T-helper 1 cell (primary cell): Measurements from ENCODE around the gene MROH2A.
A peak's percentile ranks its signal among the peaks of the same experiment; 100 is the strongest.

Experiments used
- DNase-seq, 5 donors: peaks; one replicate each; pipeline ENCODE4 v3.0.0-alpha.2; 2012 to 2020

MROH2A gene

DNA sequence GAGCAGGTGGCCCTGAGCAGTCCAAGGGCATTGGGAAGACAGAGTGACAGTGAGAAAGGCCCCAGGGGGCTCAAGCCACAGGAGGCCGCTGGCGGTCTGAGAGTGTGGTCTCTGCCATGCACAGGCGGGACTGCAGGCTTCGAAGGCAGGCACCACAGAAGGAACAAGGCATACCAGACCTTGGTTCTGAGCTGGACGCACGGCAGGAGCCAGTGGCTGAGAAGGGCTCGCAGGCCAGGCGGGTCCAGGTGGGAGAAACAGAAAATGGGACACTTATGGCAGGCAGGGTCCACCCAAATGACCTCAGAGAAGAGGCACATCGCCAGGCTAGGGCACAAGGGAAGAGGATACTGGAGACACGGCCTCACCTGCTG, 61.3 kb downstream of the MROH2A start:
- no peak for DNase-seq

DNA sequence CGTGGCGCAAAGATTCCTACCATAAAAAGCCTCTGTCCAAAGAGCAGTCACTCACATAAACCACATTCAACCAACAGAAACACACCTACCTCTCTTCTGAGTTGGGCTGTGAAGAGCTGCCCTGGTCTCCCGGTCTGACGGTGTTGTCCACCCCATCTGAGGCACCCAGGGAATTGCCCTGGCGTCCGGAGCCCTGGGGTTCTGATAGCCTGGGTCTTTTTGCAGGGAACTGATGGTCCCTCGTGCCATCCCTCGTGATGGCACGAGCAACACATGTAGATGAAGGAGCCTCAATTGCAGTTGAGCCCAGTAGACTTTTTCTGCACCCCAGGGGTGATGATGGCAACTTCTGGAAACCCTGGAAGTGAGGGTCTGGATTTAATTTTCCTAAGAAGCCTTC, 62.4 kb downstream of the MROH2A start:
- DNase-seq, result no peak

GRCh38 chr2:233841183-233841582, 63.1 kb downstream of the MROH2A start:
- no peak for DNase-seq

- no peak for DNase-seq
These were observed 66.1 kb downstream of the MROH2A start for GRCh38 chr2:233844064-233844807.

DNA sequence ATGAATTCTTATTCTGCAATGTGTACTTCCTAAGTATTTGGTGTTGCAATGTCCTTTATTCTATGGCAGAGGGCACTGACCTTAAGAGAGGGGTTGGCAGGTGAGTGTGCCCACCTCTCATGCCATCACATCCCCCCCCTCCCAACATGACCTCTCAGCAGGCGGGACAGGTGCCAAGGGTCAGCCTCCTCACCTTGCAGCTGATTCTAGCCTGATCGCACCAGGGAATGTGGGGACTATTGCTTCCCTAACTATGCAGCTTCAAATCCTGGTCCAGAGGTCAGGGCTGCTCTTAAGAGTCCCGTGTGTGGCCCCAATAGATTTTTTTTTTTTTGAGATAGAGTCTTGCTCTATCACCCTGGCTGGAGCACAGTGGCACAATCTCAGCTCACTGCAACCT, 66.7 kb downstream of the MROH2A start:
- DNase-seq, result no peak

GRCh38 chr2:233845301-233846060, 67.4 kb downstream of the MROH2A start:
- DNase-seq, result no peak

DNA sequence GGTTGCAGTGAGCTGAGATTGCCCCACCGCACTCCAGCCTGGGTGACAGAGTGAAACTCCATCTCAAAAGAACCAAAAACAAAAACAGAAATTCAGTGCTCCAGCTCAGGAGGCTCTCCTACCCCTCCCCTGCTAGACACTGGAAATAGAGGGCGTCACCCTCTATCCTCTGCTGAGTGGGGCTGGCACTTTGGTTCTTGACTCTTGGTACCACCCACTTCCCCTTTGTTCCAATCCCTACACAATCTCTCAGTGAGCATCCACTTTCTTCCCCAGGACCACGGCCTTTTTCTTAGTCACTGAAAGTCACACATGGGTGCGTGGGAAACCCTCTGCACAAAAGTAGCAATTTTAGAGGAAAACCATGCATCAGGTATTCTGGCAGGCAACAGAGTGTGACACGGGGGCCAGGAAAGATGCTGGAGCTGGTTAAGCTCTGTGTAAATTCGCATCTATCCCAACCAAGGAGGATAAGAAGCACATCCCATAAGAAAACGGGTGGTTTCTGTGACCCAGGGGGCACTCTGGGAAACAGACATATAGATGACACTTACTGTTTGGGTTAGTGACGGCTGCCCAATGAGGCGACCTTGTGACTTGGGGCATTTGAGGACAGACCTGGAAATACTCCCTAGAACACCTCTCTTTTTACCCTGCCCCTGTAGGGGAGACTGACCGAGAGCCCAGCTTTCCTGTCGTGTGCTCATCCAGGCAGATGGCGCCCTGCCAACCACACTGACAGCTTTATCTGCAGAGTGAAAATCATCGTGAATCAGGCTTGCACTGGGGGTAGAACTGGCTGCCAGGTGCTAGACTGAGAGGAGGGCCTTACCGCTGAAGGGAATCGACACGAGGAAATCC, 68.5 kb downstream of the MROH2A start:
- no peak for DNase-seq

GRCh38 chr2:233847248-233847898, 69.2 kb downstream of the MROH2A start:
- no peak for DNase-seq

GRCh38 chr2:233848276-233848675, 70.1 kb downstream of the MROH2A start:
- DNase-seq, result no peak

DNA sequence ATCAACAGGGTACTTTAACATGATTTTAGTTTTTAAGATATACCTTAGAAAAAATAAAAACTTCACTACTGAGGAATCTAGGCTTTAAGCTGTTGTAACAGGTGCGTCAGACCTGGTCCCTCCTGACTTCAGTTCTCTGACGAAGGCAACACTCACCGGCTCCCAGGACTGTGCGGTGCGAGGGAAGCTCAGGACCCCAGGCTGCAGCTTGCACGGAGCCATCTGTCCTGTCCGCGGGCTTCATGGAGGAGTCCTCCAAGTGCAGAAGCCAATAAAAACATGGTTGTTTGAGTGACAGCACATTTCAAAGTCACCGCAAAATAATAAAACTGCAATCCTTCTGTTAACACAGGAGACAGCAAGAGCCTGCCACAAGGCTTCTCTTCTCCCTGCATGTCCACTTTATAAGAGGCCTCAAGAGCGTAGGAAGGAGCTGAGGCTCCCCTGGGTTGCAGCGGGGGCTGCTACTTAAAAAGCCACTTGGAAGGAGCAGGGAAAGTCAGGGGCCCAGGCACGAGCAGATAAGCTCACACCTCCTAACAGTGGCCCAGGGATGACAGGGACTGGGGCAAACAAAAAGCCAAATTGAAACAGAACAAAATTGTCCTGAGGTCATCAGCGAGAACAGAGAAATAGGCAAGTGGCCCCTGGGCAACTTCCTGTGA, 71.6 kb downstream of the MROH2A start:
- DNase-seq, result no peak

DNA sequence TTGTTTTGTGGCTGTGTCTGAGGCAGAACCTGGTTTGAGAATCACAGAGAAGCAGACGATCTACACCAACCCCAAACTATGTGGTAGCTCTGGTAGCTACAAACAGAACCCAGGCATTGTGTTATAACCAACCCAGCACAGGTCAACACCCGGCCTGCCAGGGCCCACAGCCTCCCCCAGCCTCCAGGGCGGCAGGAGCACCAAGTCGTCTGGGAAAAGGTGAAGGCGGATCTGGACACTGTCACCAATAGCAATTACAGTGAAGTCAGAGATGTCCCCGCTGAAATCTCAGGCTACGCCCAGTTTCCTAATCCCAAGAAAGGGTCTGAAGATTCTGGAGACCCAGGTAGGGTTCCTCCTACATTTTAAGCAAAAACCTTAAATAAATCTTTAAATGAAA, 72.6 kb downstream of the MROH2A start:
- DNase-seq, result no peak

DNA sequence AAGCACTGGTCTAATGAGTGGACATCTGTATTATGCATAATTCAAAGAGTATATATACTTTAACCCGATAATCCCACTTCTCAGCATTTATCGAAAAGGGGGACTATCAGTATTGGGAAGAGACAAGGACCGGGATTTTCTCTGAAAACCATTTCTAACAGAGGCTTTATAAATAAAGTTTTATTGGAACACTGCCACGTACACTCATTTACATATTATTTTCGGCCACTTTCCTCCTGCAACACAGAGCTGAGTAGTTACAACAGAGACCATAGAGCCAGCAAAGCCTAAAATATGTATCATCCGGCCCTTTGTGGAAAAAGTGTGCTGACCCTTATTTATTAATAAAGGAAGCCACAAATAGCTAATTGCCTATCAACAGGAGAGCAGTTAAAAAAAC, 73.0 kb downstream of the MROH2A start:
- DNase-seq, result no peak

DNA sequence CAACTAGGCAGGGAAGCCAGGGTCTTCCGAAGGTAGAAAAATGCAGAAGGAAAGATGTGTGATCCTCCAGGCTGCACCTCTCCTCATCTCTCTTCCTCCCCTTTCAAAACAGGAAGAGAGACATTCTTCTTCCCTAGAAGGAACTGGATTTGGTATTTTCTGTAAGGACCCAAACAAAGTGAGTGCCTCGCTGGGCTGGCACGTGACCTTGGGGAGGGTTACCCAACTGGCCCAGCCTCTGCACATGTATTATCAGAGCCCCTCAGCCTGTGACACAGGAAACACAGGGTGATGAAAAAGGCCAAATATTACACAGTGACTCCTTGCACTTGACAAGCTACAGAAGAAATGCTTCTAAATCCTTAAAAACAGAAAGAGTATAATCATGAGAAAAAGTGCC, 73.9 kb downstream of the MROH2A start:
- no peak for DNase-seq

DNA sequence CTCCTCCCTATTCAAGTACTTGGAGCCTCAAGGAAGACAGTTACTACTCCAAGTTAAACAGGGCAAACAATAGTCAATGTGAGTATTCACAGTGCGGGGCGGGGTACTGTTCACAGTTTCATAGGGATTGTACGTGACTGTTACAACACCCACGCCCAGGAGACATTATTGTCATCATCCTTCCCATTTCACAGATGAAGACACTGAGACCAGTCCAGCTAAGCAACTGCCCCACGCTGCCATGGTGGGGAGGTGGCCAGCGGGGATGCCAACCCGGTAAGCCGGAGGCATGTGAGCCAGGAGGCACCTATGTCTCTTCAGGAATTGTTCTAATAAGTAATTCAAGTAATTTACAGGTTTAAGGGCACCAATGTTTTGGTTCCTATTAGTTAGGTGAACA, 75.2 kb downstream of the MROH2A start:
- no peak for DNase-seq

GRCh38 chr2:233853883-233854240, 75.7 kb downstream of the MROH2A start:
- DNase-seq, result no peak

DNA sequence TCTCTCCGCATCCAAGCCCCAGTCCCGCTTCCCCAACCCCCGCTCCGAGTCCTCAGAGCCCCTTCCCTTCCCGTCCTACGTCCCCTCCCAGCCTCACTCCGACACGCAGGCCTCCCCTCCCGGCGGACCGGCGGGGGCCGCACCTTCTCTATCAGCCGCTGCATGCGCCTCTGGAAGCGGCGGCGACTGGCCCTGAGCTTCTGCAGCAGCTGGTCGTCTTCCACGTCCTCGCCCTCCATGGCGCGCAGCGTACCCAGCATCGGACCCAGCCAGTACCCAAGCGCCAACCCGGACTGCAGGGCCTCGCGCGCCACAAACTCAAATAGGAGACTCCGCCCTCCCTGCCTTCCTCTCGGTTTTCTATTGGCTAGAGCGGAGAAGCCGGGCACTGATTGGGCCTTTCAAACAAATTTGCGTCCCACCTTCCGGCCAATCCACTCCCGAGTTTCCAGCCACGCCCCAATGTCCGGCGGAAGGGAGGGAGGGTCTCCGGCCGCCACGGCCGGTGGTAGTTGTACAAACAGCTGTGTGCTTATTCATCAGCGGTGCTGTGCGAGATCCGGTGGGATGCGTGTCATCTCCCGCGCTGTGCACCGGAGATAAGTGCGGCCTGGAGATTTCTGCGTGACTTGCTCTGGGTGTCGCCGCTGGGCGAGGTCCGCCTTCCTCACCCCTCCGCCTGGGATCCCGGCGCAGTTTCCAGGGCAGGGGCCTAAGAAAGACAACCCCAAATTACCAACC, 76.3 kb downstream of the MROH2A start, which contains the start of gene HJURP:
Gene HJURP (minus strand): TSS at position 295 of the 741 bp plus-strand sequence. CDS start 35 bp downstream, at position 260.
- peak; percentile 74 to 98 (median 82) for DNase-seq

DNA sequence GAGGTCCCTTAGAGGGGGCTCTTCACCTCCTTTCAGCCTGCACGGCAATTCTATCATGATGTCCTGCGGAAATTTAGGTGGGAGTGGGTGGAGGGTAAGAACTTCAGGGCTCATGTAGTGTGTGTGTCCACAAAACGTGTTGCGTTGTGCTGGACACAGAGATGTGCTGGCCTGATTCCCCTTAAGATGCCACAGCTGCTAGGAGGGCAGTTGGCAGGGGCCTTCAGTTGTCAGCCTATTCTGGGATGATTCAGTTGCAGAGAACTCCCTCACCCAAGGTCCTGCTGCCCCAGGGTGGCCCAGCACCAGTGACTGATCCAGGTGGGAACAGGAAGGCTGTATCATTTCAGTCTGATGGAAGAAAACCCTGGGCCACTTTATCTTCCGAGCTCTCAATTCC, 77.2 kb downstream of the MROH2A start:
- no peak for DNase-seq

DNA sequence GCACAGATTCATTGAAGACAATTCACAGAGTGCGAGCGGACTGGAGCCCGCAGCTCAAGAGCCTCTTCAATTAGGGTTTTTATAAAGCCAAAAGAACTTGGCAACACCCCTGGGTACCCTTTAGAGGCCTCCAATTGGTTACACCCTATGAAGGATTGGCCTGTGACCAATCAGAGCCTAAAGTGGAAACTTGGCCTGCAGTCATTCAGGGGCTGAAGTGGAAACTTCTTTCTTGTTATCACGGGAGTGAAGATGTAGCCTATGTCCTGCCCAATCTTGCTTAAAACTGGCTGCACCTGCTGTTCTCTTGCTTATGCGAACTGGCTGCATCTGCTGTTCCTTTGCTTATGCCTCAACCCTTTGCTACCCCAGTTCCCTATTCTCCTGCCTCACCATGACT, 78.1 kb downstream of the MROH2A start:
- DNase-seq, result no peak

DNA sequence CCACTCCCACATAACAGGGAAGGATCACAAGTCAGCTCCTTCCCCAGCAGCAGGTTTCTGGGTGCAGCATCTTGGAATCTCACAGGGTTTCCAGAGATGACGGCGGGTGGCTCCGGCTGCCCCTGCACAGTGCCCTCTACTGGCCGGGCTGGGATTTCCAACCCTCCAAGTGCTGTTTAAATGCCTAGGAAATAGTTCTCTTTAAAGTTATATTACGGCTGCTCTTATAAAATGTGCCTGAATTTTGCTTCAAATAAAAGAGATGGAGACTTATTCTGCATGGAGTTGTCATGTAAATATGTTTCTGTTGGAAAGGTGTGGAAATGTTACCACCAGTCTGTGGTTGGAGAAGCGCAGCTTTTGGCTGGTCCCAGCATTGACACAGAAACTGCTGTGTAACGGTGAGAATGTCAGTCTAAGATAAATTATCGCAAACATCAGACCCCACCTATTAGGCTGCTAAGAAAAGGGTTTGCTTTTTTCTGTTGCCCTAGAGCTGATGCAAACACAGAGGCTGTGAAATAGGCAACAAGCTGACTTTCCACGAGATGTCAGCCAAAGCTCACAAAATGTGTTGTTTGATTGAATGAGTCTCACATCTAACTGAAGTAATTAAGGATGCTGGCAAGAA, 79.5 kb downstream of the MROH2A start:
- peak in 3 of 5 donors; percentile 36 to 51 (median 37) for DNase-seq

DNA sequence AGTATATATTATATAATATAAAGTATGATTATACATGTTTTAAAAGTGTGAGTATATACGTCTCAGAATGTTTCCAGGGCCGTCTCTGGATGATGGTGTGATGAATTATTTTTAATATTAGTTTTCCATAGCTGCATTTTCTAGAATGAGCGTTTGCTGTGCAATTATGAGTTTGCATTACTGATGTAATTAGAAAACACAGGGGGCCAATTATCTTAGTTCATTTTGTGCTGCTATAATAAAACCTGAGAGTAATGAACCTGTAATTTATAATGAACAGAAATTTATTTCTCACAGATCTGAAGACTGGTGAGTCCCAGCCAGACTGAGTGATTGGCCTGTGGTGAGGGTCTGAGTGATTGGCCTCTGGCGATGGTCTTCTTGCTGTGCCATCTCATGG, 80.2 kb downstream of the MROH2A start:
- DNase-seq, result no peak

DNA sequence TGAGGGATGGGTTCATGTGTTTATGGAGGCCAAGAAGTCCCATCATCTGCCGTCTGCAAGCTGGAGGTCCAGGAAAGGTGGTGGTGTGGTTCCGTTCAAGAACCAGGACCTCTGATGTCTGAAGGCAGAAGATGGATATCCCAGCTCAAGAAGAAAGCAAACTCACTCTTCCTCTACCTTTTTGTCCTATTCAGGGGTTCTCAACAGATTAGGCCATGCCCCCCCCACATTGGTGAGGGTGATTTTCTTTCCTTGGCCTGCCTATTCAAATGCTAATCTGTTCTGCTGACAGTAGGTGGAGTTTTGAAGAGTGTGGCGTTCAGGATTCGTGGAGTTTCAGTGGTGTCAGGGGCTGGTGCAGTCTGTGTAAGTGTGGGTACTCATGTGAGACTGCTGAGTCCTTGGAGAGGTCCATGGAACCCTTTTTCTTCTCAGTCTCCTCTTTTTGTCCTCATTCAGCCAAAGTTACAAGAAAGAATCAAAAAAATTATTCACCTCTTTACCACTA, 84.2 kb downstream of the MROH2A start:
- DNase-seq, result no peak
